H1 (cell line): ENCODE measurements around the gene KCTD16. TPM values are rescaled to one million over a fixed set of nuclear protein-coding genes. Genes with fewer than 3 reads are reported as not detected.

Experiments used
- CTCF ChIP-seq, 3 experiments: IDR thresholded peaks; 1 replicate in 2 of 3; 2 replicates in 1 of 3; pipeline versions ENCODE4 v1.5.1 to v1.6.1; 2011; ENCODE audit warnings: low read length in 3 of 3, mild to moderate bottlenecking in 3 of 3, inconsistent platforms in 2 of 3, low read depth in 1 of 3, moderate library complexity in 1 of 3; ENCODE audit not compliant: insufficient read depth in 1 of 3; ENCODE audit errors: control extremely low read depth in 1 of 3
- SRF ChIP-seq: IDR thresholded peaks from 2 replicates; pipeline ENCODE4 v1.6.1; 2011; ENCODE audit warnings: mild to moderate bottlenecking, low read depth, low read length, moderate library complexity
- SUZ12 ChIP-seq: fragments of 200-600 bp; sonication (generic); IDR thresholded peaks from 2 replicates; pipeline ENCODE4 v1.6.1; 2012; ENCODE audit warnings: mild to moderate bottlenecking, inconsistent platforms, low read length, moderate library complexity, mixed read lengths
- polyA plus RNA-seq, 7 experiments: library from polyadenylated mRNA; depleted of rRNA in 3 of 7; stranded (reverse) in 5 of 7; unstranded in 2 of 7; fragments of >200 nt in 5 of 7; fragments of 200-250 nt in 2 of 7; gene quantifications; 1 replicate in 5 of 7; 2 replicates in 1 of 7; 4 replicates in 1 of 7; pipeline versions ENCODE4 v1.2.1 to v1.2.3, GENCODE V29; 2011 to 2013; ENCODE audit warnings: missing spikeins in 2 of 7, mixed read lengths in 2 of 7
- total RNA-seq: library from RNA; stranded (reverse); fragmentation: NEBNext Ultra II Directional; extraction: Animal tissue kit (Norgen Biotek cat#: 25700); gene quantifications from 2 replicates; pipeline ENCODE4 v1.2.1, GENCODE V29; 2021

KCTD16 gene
- total and polyA plus RNA-seq, 2 of the 8 experiments (the other 6 are each of a cell fraction or from before 2014, with no cell fraction given) = 0.03 to 0.24 TPM

- TF ChIP-seq SRF = no peak
- TF ChIP-seq SUZ12 = no peak
- no peak for TF ChIP-seq CTCF (IDR thresholded peaks at IDR 0.05; ENCODE audit: control extremely low read depth in 1 of 3, insufficient read depth in 1 of 3, low read depth in 1 of 3, low read length in 3 of 3)
Measured at GRCh38 chr5:144386315-144386714, 215.6 kb downstream of the KCTD16 start (continued).
